Lung (tissue), 12 donors: ENCODE data around the gene C9orf78. TPM values are rescaled to one million over a fixed set of nuclear protein-coding genes. Genes with fewer than 3 reads are reported as not detected.

Source experiments
- ATAC-seq: fragments of 200-7000 bp; cut with Tn5 transposase; one replicate; pipeline ENCODE4 v1.9.1; 2020; ENCODE audit warnings: moderate number of reproducible peaks; ENCODE audit not compliant: insufficient read depth, low FRiP score
- DNase-seq, 3 donors: peaks; one replicate each; pipeline ENCODE4 v3.0.0-alpha.2; 2013 to 2017
- H3K27ac ChIP-seq, 2 donors: one replicate each; pipeline ENCODE4 v1.5.1; 2013; ENCODE audit warnings: mild to moderate bottlenecking in 2 of 2, moderate library complexity in 2 of 2, control low read depth in 1 of 2, inconsistent platforms in 1 of 2, low read depth in 1 of 2, low read length in 1 of 2
- H3K27me3 ChIP-seq, 3 donors: one replicate each; pipeline ENCODE4 v1.5.1; 2013; ENCODE audit warnings: low read length in 2 of 3; ENCODE audit not compliant: control insufficient read depth in 3 of 3, insufficient read depth in 3 of 3
- H3K36me3 ChIP-seq, 4 donors: one replicate each; pipeline ENCODE4 v1.5.1; 2013; ENCODE audit warnings: low read length in 4 of 4, mild to moderate bottlenecking in 1 of 4, moderate library complexity in 1 of 4; ENCODE audit not compliant: control insufficient read depth in 4 of 4, insufficient read depth in 4 of 4
- H3K4me1 ChIP-seq, 5 donors: one replicate each; pipeline ENCODE4 v1.5.1; 2013; ENCODE audit warnings: low read length in 5 of 5, mild to moderate bottlenecking in 2 of 5, moderate library complexity in 1 of 5; ENCODE audit not compliant: control insufficient read depth in 5 of 5, insufficient read depth in 5 of 5
- H3K4me3 ChIP-seq: one replicate; pipeline ENCODE4 v1.5.1; 2013; ENCODE audit warnings: mild to moderate bottlenecking, control low read depth, moderate library complexity
- H3K9ac ChIP-seq, 2 donors: one replicate each; pipeline ENCODE4 v1.5.1; 2013; ENCODE audit warnings: low read length in 2 of 2, control low read depth in 1 of 2; ENCODE audit not compliant: insufficient read depth in 1 of 2
- H3K9me3 ChIP-seq, 4 donors: one replicate each; pipeline ENCODE4 v1.5.1; 2013; ENCODE audit warnings: low read length in 3 of 4, mild to moderate bottlenecking in 1 of 4, moderate library complexity in 1 of 4; ENCODE audit not compliant: control insufficient read depth in 4 of 4, insufficient read depth in 3 of 4
- CTCF ChIP-seq: IDR thresholded peaks from 2 replicates; pipeline ENCODE4 v1.5.1; 2012; ENCODE audit warnings: mild to moderate bottlenecking; ENCODE audit errors: control extremely low read depth, extremely low read depth
- WGBS, 2 donors: extraction: QIAGEN DNeasy Blood & Tissue Kit; methylation state at CpG; one replicate each; pipeline ENCODE4 v1.1.7; 2013; 5-methylcytosine and 5-hydroxymethylcytosine counted together
- polyA plus RNA-seq, 2 donors: library from polyadenylated mRNA; stranded (reverse); fragments of 200-250 nt; gene quantifications; one replicate each; pipeline ENCODE4 v1.2.1, GENCODE V29; 2013
- total RNA-seq, 2 donors: library from RNA; depleted of rRNA in 1 of 2; stranded (reverse); fragments of >200 nt in 1 of 2; gene quantifications; one replicate each; pipeline ENCODE4 v1.2.1, GENCODE V29; 2014 to 2021
- donor health status: control.
- donor health status: control.
- donor health status: Bipolar disorder and iron deficiency.
- donor health status: healthy.
- donor health status: DM: yes; HTN: yes; CAD: no.

C9orf78 gene
- total and polyA plus RNA-seq, 4 donors = 28.3 to 57.9 (median 35.7) TPM

DNA sequence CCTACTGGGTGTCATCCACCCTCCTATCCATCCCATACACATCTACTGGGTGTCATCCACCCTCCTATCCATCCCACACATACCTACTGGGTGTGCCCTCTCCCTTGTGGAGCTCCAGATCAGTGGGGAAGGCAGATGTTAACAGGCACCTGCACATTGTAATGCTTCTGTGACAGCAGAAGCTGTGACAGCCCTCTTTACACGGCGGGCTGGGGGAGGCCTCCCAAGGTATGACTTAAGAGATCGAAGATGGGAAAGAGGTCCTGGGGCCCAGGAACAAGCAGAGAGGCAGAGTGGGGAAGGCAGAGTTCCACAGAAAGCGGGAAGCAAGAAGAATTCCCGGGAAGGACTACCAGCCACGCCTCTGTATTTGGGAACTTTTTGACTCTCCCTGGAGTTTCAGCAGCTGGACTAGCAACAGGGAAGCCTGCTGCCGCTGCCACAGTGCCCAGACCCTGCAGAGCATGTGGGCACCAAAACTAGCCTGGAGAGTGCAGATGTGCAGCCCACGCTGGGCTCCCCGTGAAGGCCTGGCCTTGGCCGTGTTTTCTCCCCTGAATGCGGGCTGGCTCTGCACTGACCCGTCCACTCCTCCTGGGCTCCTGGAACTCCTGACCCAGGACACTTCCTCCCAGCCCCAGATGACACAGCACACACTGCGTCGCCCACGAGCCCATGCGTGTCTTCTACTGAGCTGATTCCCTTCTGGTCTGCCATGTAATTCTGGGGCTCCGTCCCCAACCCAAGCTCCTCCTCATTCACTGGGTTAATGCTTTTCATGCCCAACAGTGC lies 20.4 kb downstream of the C9orf78 start:
- no peak overlapping the region for H3K27ac ChIP-seq
- no peaks in the 10 kb centered on the region for H3K27me3 ChIP-seq
- H3K4me3 ChIP-seq = no peak overlapping the region
- WGBS, 2 donors = 89 to 91% methylated on average over 17 of the region's 17 CpGs
- no peak for TF ChIP-seq CTCF
- H3K9me3 ChIP-seq = no peaks in the 10 kb centered on the region
- no peaks in the 10 kb centered on the region for H3K4me1 ChIP-seq
- DNase-seq (no peak), ATAC-seq (no peak)
- H3K9ac ChIP-seq = no peak overlapping the region
- H3K36me3 ChIP-seq = peaks cover 12 to 53% (median 17%) of the 10 kb centered on the region in 4 donors

DNA sequence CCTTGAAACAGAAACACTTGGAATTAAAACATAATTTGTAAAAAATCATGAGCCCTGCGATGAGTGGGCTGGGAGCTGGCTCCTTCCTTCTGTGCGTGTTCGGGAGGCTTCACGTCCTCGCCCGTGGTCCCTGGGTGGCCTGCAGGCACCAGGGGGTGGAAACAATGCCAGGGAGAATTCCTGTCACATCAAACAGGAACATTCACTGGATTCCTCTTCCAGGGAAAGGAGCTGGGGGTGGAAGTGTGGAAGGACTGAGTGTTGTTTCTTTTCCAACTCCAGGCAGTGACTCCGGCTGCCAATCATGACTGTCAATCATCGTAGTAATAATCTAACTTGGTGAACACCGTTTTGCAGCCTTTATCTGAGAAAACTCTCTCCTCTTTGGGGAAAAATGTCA lies 21.4 kb downstream of the C9orf78 start:
- H3K9ac ChIP-seq = no peak overlapping the region
- no peak for ATAC-seq
- H3K27me3 ChIP-seq = no peaks in the 10 kb centered on the region
- DNase-seq = no peak
- TF ChIP-seq CTCF = no peak
- H3K36me3 ChIP-seq = peaks cover 16 to 51% (median 22%) of the 10 kb centered on the region in 4 donors
- H3K4me3 ChIP-seq = no peak overlapping the region
- no peak overlapping the region for H3K27ac ChIP-seq
- WGBS, 2 donors = 87 to 93% methylated on average over 9 of the region's 9 CpGs
- no peaks in the 10 kb centered on the region for H3K9me3 ChIP-seq
- H3K4me1 ChIP-seq = no peaks in the 10 kb centered on the region

- WGBS, 2 donors = 88 to 92% methylated on average over 9 of the region's 9 CpGs
- H3K4me1 ChIP-seq = no peaks in the 10 kb centered on the region
- H3K9me3 ChIP-seq = no peaks in the 10 kb centered on the region
- peaks cover 11 to 46% (median 21%) of the 10 kb centered on the region in 4 donors for H3K36me3 ChIP-seq
- ATAC-seq (no peak), DNase-seq (no peak)
- H3K9ac ChIP-seq = no peak overlapping the region
- no peak overlapping the region for H3K27ac ChIP-seq
- H3K4me3 ChIP-seq = no peak overlapping the region
- no peak for TF ChIP-seq CTCF
- H3K27me3 ChIP-seq = no peaks in the 10 kb centered on the region
These were observed 22.7 kb downstream of the C9orf78 start for GRCh38 chr9:129812385-129812784.
